ENCODE measurements around the gene HTRA2.
"Not testable (repeated sequence)": the region's sequence is repeated elsewhere in the genome, so short reads cannot be mapped to it uniquely, and the experiment has no call there.

The HTRA2 gene

GRCh38 chr2:74529357-74530238 lies at the start of gene HTRA2, which contains the start of gene AUP1:
Gene HTRA2 (plus strand): TSS chr2:74529933. CDS start chr2:74530007, 74 bp downstream.
Gene AUP1 (minus strand): TSS chr2:74529706. CDS start chr2:74529629, 77 bp downstream.
- peak; percentile 100 for DNase-seq

- no peak for DNase-seq
Measured at GRCh38 chr2:74481431-74481830, 48.3 kb upstream of the HTRA2 start.

GRCh38 chr2:74481961-74482800 lies 47.6 kb upstream of the HTRA2 start:
- DNase-seq, result no peak

GRCh38 chr2:74482801-74483674 lies 46.7 kb upstream of the HTRA2 start, which contains the start of the genes CCDC142 and TTC31:
Gene CCDC142 (minus strand): TSS chr2:74482998. CDS start chr2:74482837, 161 bp downstream.
Gene TTC31 (plus strand): TSS chr2:74483081. CDS start chr2:74483096, 15 bp downstream.
- DNase-seq, result peak; percentile 95

- DNase-seq, result not testable (repeated sequence)
Measured at GRCh38 chr2:74483675-74484164, 46.0 kb upstream of the HTRA2 start.

GRCh38 chr2:74486141-74486540 lies 43.6 kb upstream of the HTRA2 start:
- DNase-seq, result no peak

GRCh38 chr2:74488643-74489481 lies 40.9 kb upstream of the HTRA2 start:
- no peak for DNase-seq

- no peak for DNase-seq
Measured at GRCh38 chr2:74489906-74490305, 39.8 kb upstream of the HTRA2 start.

- no peak for DNase-seq
Measured at GRCh38 chr2:74491648-74492544, 37.8 kb upstream of the HTRA2 start.

- DNase-seq, result no peak
Measured at GRCh38 chr2:74493546-74493945, 36.2 kb upstream of the HTRA2 start.

- DNase-seq, result no peak
Measured at GRCh38 chr2:74495440-74495839, 34.3 kb upstream of the HTRA2 start.

GRCh38 chr2:74496997-74497776 lies 32.5 kb upstream of the HTRA2 start:
- DNase-seq, result no peak

- DNase-seq, result no peak
Measured at GRCh38 chr2:74497777-74498499, 31.8 kb upstream of the HTRA2 start.

- DNase-seq, result no peak
Measured at GRCh38 chr2:74498500-74499266, 31.1 kb upstream of the HTRA2 start.

GRCh38 chr2:74499267-74499939 lies 30.3 kb upstream of the HTRA2 start, which contains the start of gene LBX2:
Gene LBX2 (minus strand): TSS chr2:74499603. CDS start chr2:74499537, 66 bp downstream.
- DNase-seq, result no peak

GRCh38 chr2:74499940-74500577 lies 29.7 kb upstream of the HTRA2 start:
- DNase-seq, result no peak

GRCh38 chr2:74500578-74500946 lies 29.2 kb upstream of the HTRA2 start:
- DNase-seq, result no peak
